ENCODE results near the gene BARHL2. TPM values are rescaled to one million over a fixed set of nuclear protein-coding genes. Genes with fewer than 3 reads are reported as not detected.

The BARHL2 gene
- total RNA-seq, 4 donors from 2014 or later, result not detected

DNA sequence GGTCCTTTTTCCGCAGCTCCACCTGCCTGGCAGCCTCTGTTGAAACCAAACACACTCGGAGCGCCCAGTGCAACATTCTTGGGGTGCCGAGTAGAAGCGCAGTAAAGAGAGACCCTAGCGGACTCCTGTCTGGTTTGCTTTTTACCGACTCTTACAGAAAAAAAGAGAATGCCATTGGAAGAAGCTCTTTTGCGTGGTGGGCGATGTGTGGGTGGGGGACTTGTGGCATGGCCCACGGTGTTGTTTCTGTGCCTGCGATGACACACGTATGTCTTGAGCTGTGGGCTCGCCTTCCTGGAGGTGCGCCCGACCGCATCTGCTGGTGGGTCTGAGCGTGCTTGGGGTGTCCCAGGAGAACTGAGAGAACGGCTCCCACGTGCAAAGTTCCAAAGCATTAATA is 7.3 kb upstream of the BARHL2 start:
- Histone ChIP-seq H3K4me1 (peaks cover 9 to 51% (median 31%) of the 10 kb centered on the region in 4 donors), H3K36me3 (no peaks in the 10 kb centered on the region), H3K4me3 (no peak overlapping the region), H3K27ac (no peak overlapping the region), H3K9me3 (no peaks in the 10 kb centered on the region), H3K27me3 (peaks cover 100% of the 10 kb centered on the region)
- DNase-seq, result no peak
- 25 to 31% methylated on average over 2 to 19 of the region's 19 CpGs for WGBS, 2 donors (ENCODE audit: low coverage in 1 of 2)
- intact Hi-C loops (cut with DNase I; ENCODE audit: low total_unique reads), result loop anchor here (10.0 kb wide), 1 partner anchor 120 kb away; no protein-coding TSS in a partner anchor
- TF ChIP-seq EP300 (IDR thresholded peaks at IDR 0.05; ENCODE audit: low read depth) (no peak), POLR2AphosphoS5 (IDR thresholded peaks at IDR 0.05) (no peak), POLR2A (IDR thresholded peaks at IDR 0.05) (no peak)
- TF ChIP-seq, protein P1, sequence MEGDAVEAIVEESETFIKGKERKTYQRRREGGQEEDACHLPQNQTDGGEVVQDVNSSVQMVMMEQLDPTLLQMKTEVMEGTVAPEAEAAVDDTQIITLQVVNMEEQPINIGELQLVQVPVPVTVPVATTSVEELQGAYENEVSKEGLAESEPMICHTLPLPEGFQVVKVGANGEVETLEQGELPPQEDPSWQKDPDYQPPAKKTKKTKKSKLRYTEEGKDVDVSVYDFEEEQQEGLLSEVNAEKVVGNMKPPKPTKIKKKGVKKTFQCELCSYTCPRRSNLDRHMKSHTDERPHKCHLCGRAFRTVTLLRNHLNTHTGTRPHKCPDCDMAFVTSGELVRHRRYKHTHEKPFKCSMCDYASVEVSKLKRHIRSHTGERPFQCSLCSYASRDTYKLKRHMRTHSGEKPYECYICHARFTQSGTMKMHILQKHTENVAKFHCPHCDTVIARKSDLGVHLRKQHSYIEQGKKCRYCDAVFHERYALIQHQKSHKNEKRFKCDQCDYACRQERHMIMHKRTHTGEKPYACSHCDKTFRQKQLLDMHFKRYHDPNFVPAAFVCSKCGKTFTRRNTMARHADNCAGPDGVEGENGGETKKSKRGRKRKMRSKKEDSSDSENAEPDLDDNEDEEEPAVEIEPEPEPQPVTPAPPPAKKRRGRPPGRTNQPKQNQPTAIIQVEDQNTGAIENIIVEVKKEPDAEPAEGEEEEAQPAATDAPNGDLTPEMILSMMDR (IDR thresholded peaks at IDR 0.05), result no peak
- in situ Hi-C loops (cut with MboI; ENCODE audit: low pct_ligation_motif_present in 1 of 4, low pct_unique_long_range_greater_than_20kb in 1 of 4, low sequenced_read_pairs in 3 of 4), result no loop called here

DNA sequence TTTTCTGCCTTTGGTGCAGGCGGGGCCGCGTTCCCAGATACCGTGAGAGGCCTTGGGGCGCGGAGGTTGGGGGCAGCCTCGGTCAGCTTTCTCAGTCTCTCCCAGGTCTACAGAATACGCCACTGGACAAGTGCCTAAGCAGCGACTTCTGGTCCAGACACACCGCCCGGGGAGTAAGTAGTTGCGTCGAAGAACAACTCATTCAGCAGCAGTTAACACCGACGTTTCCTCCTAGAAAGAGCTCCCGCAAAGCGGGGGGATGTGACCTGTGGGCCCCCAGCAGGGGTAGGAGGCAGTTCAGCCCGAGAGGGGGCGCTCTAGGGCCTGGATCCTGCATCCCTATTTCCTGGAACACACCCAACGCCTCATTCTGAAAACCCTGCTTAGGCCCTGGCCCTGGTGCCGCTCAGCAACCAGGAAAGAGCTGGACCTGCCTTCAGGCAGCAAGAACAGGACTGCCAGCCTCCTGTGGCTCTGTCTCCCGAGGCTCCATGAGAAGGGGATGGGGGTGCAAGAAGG is 6.5 kb upstream of the BARHL2 start:
- no peak for DNase-seq
- intact Hi-C loops (cut with DNase I; ENCODE audit: low total_unique reads), result loop anchor here (10.0 kb wide), 1 partner anchor 121 kb away; no protein-coding TSS in a partner anchor
- in situ Hi-C loops (cut with MboI; ENCODE audit: low pct_ligation_motif_present in 1 of 4, low pct_unique_long_range_greater_than_20kb in 1 of 4, low sequenced_read_pairs in 3 of 4), result no loop called here

DNA sequence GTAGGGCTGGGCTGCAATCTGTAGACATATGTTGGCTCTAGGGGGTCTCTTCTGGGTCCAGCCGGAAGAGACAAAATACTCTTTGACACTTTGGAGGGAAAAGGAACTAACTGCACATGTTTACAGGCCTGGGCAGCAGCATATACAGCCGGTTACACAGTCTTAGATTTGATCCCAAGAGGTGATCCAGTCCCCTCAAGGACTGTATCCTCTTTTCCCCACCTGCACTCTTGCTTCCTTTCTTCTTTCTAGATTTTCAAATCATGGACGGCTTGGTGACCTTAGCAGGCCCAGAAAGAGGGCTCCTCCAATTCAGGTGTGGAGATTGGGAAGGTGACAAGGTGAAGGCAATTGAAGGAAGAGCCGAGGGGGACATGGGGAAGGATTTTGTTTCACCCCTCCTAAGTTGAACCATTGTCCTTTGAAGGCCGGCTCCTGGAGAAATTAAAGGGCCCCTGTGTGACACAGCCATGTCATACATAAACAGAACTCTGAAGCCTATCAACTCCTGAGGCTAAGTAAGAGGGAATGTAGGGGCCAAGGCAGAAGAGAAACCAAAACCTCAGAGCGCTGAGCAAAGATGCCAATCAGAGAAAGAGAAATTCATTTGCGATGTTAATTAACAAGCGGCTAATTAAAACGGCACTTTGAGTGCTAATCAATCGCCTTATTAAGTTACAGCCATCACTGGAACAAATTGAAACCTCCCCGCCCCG is 5.9 kb upstream of the BARHL2 start:
- Histone ChIP-seq H3K4me3 (peak overlapping the region in 3 of 4 donors; percentile 10 to 39 (median 11)), H3K36me3 (no peaks in the 10 kb centered on the region), H3K27me3 (peaks cover 100% of the 10 kb centered on the region), H3K9me3 (no peaks in the 10 kb centered on the region), H3K27ac (no peak overlapping the region), H3K4me1 (peaks cover 13 to 49% (median 40%) of the 10 kb centered on the region in 4 donors)
- no peak for TF ChIP-seq POLR2AphosphoS5 (IDR thresholded peaks at IDR 0.05)
- TF ChIP-seq, protein P1 (IDR thresholded peaks at IDR 0.05), result no peak
- TF ChIP-seq EP300 (IDR thresholded peaks at IDR 0.05; ENCODE audit: low read depth), result no peak
- TF ChIP-seq POLR2A (IDR thresholded peaks at IDR 0.05), result no peak
- 24 to 25% methylated on average over 8 to 12 of the region's 12 CpGs for WGBS, 2 donors (ENCODE audit: low coverage in 1 of 2)
- intact Hi-C loops (cut with DNase I; ENCODE audit: low total_unique reads) (loop anchor here (10.0 kb wide), 1 partner anchor 122 kb away; no protein-coding TSS in a partner anchor), in situ Hi-C loops (cut with MboI; ENCODE audit: low pct_ligation_motif_present in 1 of 4, low pct_unique_long_range_greater_than_20kb in 1 of 4, low sequenced_read_pairs in 3 of 4) (no loop called here)
- DNase-seq, result no peak

More for the DNA sequence above, 6.5 kb upstream of the BARHL2 start:
- WGBS, 2 donors (ENCODE audit: low coverage in 1 of 2), result 3% methylated on average over 22 of the region's 22 CpGs; no CpG with 5 or more reads in 1 of the 2 donors
- H3K4me3 ChIP-seq, result peak overlapping the region in 3 of 4 donors; percentile 10 to 39 (median 11)
- peaks cover 9 to 49% (median 34%) of the 10 kb centered on the region in 4 donors for H3K4me1 ChIP-seq
- H3K27me3 ChIP-seq, result peaks cover 100% of the 10 kb centered on the region
- TF ChIP-seq POLR2AphosphoS5 (IDR thresholded peaks at IDR 0.05), result no peak
- TF ChIP-seq, protein P1 (IDR thresholded peaks at IDR 0.05), result peak in 2 of 5 experiments; percentile 8 to 18
- no peak for TF ChIP-seq EP300 (IDR thresholded peaks at IDR 0.05; ENCODE audit: low read depth)
- H3K27ac ChIP-seq, result no peak overlapping the region
- H3K36me3 ChIP-seq, result no peaks in the 10 kb centered on the region
- no peaks in the 10 kb centered on the region for H3K9me3 ChIP-seq
